H9 (cell line): ENCODE measurements around the gene SET. TPM values are rescaled to one million over a fixed set of nuclear protein-coding genes. Genes with fewer than 3 reads are reported as not detected.

ENCODE experiments used
- DNase-seq: peaks from one replicate; pipeline ENCODE4 v3.0.0-alpha.2; 2017
- H2AFZ ChIP-seq: one replicate; pipeline ENCODE4 v1.6.1; 2013; ENCODE audit warnings: mild to moderate bottlenecking, low read length, control low read depth, moderate library complexity
- H2AK5ac ChIP-seq: 2 replicates; pipeline ENCODE4 v1.6.1; 2013; ENCODE audit warnings: low read length, control low read depth, mixed read lengths; ENCODE audit not compliant: insufficient read length
- H2BK120ac ChIP-seq: one replicate; pipeline ENCODE4 v1.6.1; 2013; ENCODE audit warnings: low read depth, mild to moderate bottlenecking, low read length, control low read depth, inconsistent platforms; ENCODE audit not compliant: poor library complexity, severe bottlenecking
- H2BK12ac ChIP-seq: 2 replicates; pipeline ENCODE4 v1.6.1; 2013; ENCODE audit warnings: low read length, control low read depth, mixed read lengths, low read depth; ENCODE audit not compliant: insufficient read length
- H2BK15ac ChIP-seq: 2 replicates; pipeline ENCODE4 v1.6.1; 2013; ENCODE audit warnings: low read depth, low read length, control low read depth
- H2BK20ac ChIP-seq: one replicate; pipeline ENCODE4 v1.6.1; 2013; ENCODE audit warnings: low read depth, mild to moderate bottlenecking, low read length, control low read depth, inconsistent platforms; ENCODE audit not compliant: poor library complexity, severe bottlenecking
- H2BK5ac ChIP-seq: 2 replicates; pipeline ENCODE4 v1.6.1; 2013; ENCODE audit warnings: low read length, control low read depth, mixed read lengths; ENCODE audit not compliant: insufficient read length
- H3K14ac ChIP-seq: 2 replicates; pipeline ENCODE4 v1.6.1; 2013; ENCODE audit warnings: low read length, control low read depth; ENCODE audit not compliant: insufficient read depth
- H3K18ac ChIP-seq: 2 replicates; pipeline ENCODE4 v1.6.1; 2013; ENCODE audit warnings: low read depth, mild to moderate bottlenecking, mixed read lengths, low read length, control low read depth; ENCODE audit not compliant: insufficient read length
- H3K23ac ChIP-seq: 2 replicates; pipeline ENCODE4 v1.6.1; 2013; ENCODE audit warnings: low read length, control low read depth, mixed read lengths, low read depth; ENCODE audit not compliant: insufficient read length
- H3K23me2 ChIP-seq: 2 replicates; pipeline ENCODE4 v1.6.1; 2013; ENCODE audit warnings: low read depth, mild to moderate bottlenecking, mixed read lengths, low read length, control low read depth; ENCODE audit not compliant: insufficient read length, poor library complexity, severe bottlenecking
- H3K27ac ChIP-seq: 2 replicates; pipeline ENCODE4 v1.5.1; 2013; ENCODE audit warnings: low read length, control low read depth, mixed read lengths, low read depth; ENCODE audit not compliant: insufficient read length
- H3K27me3 ChIP-seq: 2 replicates; pipeline ENCODE4 v1.6.1; 2013; ENCODE audit warnings: low read length, control low read depth, inconsistent platforms; ENCODE audit not compliant: insufficient read depth
- H3K4ac ChIP-seq: 2 replicates; pipeline ENCODE4 v1.6.1; 2013; ENCODE audit warnings: low read depth, mild to moderate bottlenecking, control low read depth, inconsistent platforms, low read length, moderate library complexity
- H3K4me1 ChIP-seq: 2 replicates; pipeline ENCODE4 v1.6.1; 2013; ENCODE audit warnings: low read length, control low read depth, inconsistent platforms; ENCODE audit not compliant: insufficient read depth
- H3K4me2 ChIP-seq: 2 replicates; pipeline ENCODE4 v1.6.1; 2013; ENCODE audit warnings: low read length, control low read depth, mixed read lengths; ENCODE audit not compliant: insufficient read length, insufficient read depth
- H3K56ac ChIP-seq: 2 replicates; pipeline ENCODE4 v1.6.1; 2013; ENCODE audit warnings: low read depth, mild to moderate bottlenecking, mixed read lengths, low read length, control low read depth; ENCODE audit not compliant: insufficient read length
- H3K79me1 ChIP-seq: 2 replicates; pipeline ENCODE4 v1.6.1; 2013; ENCODE audit warnings: low read depth, mild to moderate bottlenecking, moderate library complexity, low read length, control low read depth, inconsistent platforms; ENCODE audit not compliant: insufficient read depth, poor library complexity, severe bottlenecking
- H3K79me2 ChIP-seq: 2 replicates; pipeline ENCODE4 v1.6.1; 2013; ENCODE audit warnings: low read length, control low read depth, inconsistent platforms; ENCODE audit not compliant: insufficient read depth
- H3K9ac ChIP-seq: 2 replicates; pipeline ENCODE4 v1.6.1; 2013; ENCODE audit warnings: low read length, control low read depth, mixed read lengths; ENCODE audit not compliant: insufficient read length; ENCODE audit errors: extremely low read depth
- H3K9me3 ChIP-seq: one replicate; pipeline ENCODE4 v1.6.1; 2013; ENCODE audit warnings: low read depth, low read length, inconsistent platforms; ENCODE audit not compliant: control insufficient read depth
- H3T11ph ChIP-seq: one replicate; pipeline ENCODE4 v1.6.1; 2013; ENCODE audit warnings: mild to moderate bottlenecking, low read length, control low read depth, inconsistent platforms
- H4K20me1 ChIP-seq: one replicate; pipeline ENCODE4 v1.6.1; 2013; ENCODE audit not compliant: control insufficient read depth, insufficient read length, insufficient read depth
- H4K5ac ChIP-seq: 2 replicates; pipeline ENCODE4 v1.6.1; 2013; ENCODE audit warnings: low read depth, mild to moderate bottlenecking, mixed read lengths, low read length, control low read depth; ENCODE audit not compliant: insufficient read length
- H4K8ac ChIP-seq: replicated peaks from 2 replicates; pipeline ENCODE4 v1.6.1; 2013; ENCODE audit warnings: low read length, control low read depth, mixed read lengths, low read depth; ENCODE audit not compliant: insufficient read length
- H4K91ac ChIP-seq: 2 replicates; pipeline ENCODE4 v1.6.1; 2013; ENCODE audit warnings: low read depth, mild to moderate bottlenecking, moderate library complexity, mixed read lengths, low read length, control low read depth; ENCODE audit not compliant: insufficient read length
- H3K27ac Mint-ChIP-seq, 3 experiments: 2 replicates in 2 of 3; 3 replicates in 1 of 3; pipeline ENCODE4 v1.8.0; 2020 to 2021; ENCODE audit warnings: mixed read lengths in 3 of 3, mild to moderate bottlenecking in 1 of 3, moderate library complexity in 1 of 3
- H3K27me3 Mint-ChIP-seq: 2 replicates; pipeline ENCODE4 v1.8.0; 2021; ENCODE audit warnings: low read depth, mild to moderate bottlenecking, moderate library complexity, mixed read lengths
- H3K36me3 Mint-ChIP-seq, 3 experiments: 2 replicates in 2 of 3; 3 replicates in 1 of 3; pipeline ENCODE4 v1.8.0; 2020 to 2021; ENCODE audit warnings: low read depth in 3 of 3, mixed read lengths in 3 of 3; ENCODE audit not compliant: insufficient read depth in 1 of 3
- H3K4me1 Mint-ChIP-seq, 2 experiments: 2 replicates each; pipeline ENCODE4 v1.8.0; 2020; ENCODE audit warnings: mixed read lengths in 2 of 2
- H3K4me3 Mint-ChIP-seq, 2 experiments: 2 replicates in 1 of 2; 3 replicates in 1 of 2; pipeline ENCODE4 v1.8.0; 2020 to 2021; ENCODE audit warnings: mild to moderate bottlenecking in 2 of 2, mixed read lengths in 2 of 2, moderate library complexity in 1 of 2
- H3K9me3 Mint-ChIP-seq, 2 experiments: 2 replicates in 1 of 2; 3 replicates in 1 of 2; pipeline ENCODE4 v1.8.0; 2020; ENCODE audit warnings: mild to moderate bottlenecking in 2 of 2, mixed read lengths in 2 of 2, moderate library complexity in 1 of 2
- CTCF ChIP-seq: fragments of 200-600 bp; sonication (generic); conservative IDR thresholded peaks from 3 replicates; pipeline ENCODE4 v1.8.0; 2021; ENCODE audit warnings: antibody characterized with exemption, mild to moderate bottlenecking
- WGBS: extraction: QIAGEN DNeasy Blood & Tissue Kit; methylation state at CpG from one replicate; pipeline ENCODE4 v1.1.7; 2013; ENCODE audit warnings: missing lambda C conversion rate, low lambda C conversion rate, mixed read lengths; ENCODE audit not compliant: insufficient read length; ENCODE audit errors: extremely low coverage; 5-methylcytosine and 5-hydroxymethylcytosine counted together
- total RNA-seq: library from RNA; stranded (reverse); gene quantifications from 2 replicates; pipeline ENCODE4 v1.2.1, GENCODE V29; 2021

The SET gene
- total RNA-seq, 1 experiment from 2014 or later, result 1,148 TPM

GRCh38 chr9:128705051-128705965, 16.3 kb downstream of the SET start:
- Histone ChIP-seq H3T11ph (no peak overlapping the region), H3K27ac (no peak overlapping the region), H3K4me1 (no peaks in the 10 kb centered on the region), H4K91ac (no peak overlapping the region), H3K9ac (no peak overlapping the region), H2BK5ac (no peak overlapping the region), H3K4me2 (no peak overlapping the region), H4K8ac (no peak overlapping the region), H2AK5ac (no peak overlapping the region), H3K56ac (no peak overlapping the region), H4K20me1 (no peaks in the 10 kb centered on the region), H2BK12ac (no peak overlapping the region), H3K27me3 (no peaks in the 10 kb centered on the region), H3K4ac (no peak overlapping the region), H2AFZ (no peak overlapping the region), H3K23me2 (peaks cover 7% of the 10 kb centered on the region), H2BK120ac (no peak overlapping the region), H2BK15ac (no peak overlapping the region), H3K79me2 (no peaks in the 10 kb centered on the region), H3K79me1 (no peaks in the 10 kb centered on the region), H2BK20ac (no peak overlapping the region), H3K14ac (no peak overlapping the region), H4K5ac (no peak overlapping the region), H3K9me3 (no peaks in the 10 kb centered on the region), H3K18ac (no peak overlapping the region), H3K23ac (no peak overlapping the region)
- peaks cover 3 to 8% (median 4%) of the 10 kb centered on the region in 3 experiments; a peak in 3 of 7 replicates for H3K36me3 Mint-ChIP-seq
- peak; percentile 26 for DNase-seq
- peaks cover 2 to 7% of the 10 kb centered on the region in 2 experiments; a peak in 3 of 4 replicates for H3K4me1 Mint-ChIP-seq
- TF ChIP-seq CTCF, result no peak
- H3K27ac Mint-ChIP-seq, result no peak overlapping the region
- no peaks in the 10 kb centered on the region; the same call in 1 of the 2 replicates for H3K27me3 Mint-ChIP-seq
- WGBS, result no CpG with 5 or more reads among the region's 36 CpGs
- peaks cover 2% of the 10 kb centered on the region in 2 experiments; a peak in 1 of 5 replicates for H3K9me3 Mint-ChIP-seq
- H3K4me3 Mint-ChIP-seq, result no peak overlapping the region; a peak in 1 of 5 replicates
